Endothelial cell of hepatic sinusoid (primary cell): ENCODE results near the gene C19orf85.

Experiments
- in situ Hi-C: cut with HindIII; loops from 2 replicates; pipeline ENCODE4 v1.10.0; 2017; ENCODE audit warnings: low sequenced_read_pairs

The C19orf85 gene

DNA sequence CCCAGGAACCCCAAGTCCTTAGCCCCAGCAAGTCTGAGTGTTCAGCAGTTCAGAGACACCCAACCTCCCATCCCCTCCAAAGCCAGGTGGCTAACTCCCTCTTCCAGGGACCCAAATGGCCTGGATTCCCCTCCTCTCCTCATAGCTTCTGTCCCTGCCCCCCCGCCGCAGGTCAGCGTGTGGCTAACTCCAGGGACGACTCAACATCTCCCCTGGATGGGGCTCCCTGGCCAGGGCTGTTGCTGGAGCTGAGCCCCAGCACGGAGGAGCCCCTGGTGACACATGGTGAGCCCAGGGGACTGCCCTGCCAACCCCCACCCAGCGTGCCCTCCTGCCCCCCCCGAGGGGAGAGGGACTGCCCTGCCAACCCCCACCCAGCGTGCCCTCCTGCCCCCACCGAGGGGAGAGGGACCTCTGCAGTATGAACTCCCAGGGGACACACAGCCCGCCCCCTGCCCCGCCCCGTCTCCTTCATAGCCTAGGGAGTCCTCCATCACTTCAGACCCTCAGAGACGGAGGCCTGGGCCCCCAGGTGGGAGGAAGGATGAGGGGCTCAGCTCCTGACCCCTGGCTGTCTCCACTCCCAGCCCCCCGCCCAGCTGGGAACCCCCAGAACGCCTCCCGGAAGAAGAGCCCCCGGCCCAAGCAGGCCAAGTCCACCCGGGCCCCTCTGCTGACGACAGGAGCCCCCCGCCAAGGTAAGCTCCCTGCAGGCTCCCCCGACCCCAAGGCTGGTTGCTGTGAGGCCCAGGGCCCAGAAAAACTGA lies 25.3 kb upstream of the C19orf85 start:
- in situ Hi-C loops = no loop called here

DNA sequence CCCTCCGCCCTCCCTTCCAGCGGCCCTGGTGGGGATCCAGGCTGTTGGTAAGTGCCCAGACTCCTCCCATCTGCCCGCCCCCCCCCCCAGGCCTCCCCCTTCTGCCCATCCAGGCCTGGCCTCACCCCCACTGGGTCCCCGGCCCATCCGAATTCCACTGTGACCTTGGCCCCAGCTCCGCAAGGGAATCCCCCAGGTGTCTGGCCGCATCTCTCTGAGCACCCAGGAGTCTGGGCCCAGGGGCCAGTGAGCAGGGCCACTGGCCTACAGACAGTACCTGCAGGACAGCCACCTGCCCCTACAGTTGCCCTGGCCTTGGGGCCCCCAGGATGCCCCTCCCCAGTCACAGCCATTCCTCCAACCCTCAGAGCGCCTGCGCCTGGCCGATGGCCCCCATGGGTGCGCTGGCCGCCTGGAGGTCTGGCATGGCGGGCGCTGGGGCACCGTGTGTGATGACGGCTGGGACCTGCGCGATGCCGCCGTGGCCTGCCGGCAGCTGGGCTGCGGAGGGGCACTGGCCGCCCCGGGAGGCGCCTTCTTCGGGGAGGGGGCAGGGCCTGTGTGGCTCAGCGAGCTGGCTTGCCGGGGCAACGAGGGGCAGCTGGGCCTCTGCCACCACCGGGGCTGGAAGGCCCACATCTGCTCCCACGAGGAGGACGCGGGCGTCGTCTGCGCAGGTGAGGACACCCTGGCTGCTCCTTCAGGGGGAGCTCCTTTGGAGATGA lies 24.6 kb upstream of the C19orf85 start:
- in situ Hi-C loops = no loop called here

DNA sequence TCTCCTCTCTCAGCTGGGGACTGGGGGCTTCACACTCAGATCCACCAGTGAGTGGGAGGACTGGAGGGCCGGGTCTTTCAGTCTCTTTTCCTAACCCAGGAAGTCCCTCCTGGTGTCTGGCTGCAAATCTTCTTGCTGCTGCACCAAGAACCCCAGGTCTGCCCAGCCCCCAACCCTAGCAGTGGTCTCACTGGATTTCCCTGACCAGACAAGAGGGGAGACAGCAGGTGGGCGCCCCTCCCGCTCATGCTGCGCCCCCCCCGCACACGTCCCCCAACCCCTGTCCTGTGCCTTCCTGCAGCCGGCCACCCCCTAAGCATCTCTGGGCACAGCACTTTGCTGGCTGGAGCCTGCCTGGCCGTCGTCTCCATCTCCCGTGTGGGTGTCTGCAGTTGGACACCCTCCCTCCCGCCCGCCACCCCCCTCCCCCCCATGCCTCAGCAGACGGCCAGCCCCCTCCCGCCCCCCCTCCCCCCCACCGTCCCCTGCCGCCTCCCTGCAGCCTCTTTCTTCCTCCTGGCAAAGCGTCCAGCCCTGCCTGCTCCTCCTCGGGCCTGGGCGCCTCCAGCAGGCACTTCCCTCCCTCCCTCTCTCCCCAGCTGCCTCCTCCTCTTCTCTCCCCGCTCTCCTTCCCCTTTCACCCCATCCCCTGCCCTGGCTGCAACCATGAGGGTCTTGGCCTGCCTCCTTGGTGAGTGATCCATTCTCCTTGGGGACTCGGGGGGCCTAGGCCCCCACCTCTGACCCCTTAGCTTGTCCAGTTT lies 23.6 kb upstream of the C19orf85 start, which contains the start of gene SSC5D:
Gene SSC5D (plus strand): TSS at position 513 of the 764 bp plus-strand sequence. CDS start 154 bp downstream, at position 667.
- in situ Hi-C loops = no loop called here

DNA sequence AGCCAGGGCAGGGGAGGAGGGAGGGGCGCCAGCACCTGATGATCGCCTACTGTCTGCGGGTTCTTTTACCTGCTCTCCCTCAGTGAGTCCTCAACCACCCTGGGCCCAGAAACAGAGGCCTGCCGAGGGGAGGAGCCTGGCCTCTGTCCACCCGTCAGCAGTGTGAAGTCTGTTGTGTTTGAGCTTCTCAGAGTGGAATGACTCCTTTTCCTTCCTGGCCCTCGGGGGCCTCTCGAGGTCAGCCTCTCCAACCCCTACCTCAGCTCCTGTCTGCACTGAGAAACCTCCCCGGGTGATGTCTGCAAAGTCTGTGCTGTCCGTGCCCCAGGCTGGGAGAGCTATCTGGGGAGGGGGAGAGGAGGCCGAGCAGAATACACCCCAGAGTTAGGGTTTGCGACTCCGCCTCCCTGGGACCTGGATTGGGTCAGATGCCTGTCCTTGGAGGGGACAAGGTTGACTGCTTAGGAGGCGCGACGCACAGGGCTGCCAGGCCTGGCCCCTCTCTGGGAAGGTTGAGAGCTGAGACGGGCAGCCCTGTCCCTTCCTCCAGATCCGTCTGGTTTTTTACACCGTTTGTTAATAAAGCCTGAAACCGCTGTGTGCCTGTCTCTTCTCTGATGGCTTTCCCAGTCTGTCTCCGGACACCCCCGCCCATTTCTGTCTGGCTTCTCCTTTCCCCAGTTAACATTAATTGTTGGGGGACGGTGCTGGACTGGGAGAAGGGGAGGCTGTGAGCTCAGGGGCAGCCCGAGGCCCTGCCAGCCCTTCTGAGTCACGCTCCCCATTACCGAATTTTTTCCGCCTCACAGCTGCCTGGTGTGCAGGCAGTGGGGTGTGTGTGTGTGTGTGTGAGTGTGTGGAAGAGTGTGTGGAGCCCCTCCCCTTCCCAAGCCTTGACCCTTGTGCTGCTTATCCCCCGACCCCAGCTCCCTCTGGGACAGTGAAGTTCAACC lies 22.7 kb upstream of the C19orf85 start:
- in situ Hi-C loops = no loop called here

DNA sequence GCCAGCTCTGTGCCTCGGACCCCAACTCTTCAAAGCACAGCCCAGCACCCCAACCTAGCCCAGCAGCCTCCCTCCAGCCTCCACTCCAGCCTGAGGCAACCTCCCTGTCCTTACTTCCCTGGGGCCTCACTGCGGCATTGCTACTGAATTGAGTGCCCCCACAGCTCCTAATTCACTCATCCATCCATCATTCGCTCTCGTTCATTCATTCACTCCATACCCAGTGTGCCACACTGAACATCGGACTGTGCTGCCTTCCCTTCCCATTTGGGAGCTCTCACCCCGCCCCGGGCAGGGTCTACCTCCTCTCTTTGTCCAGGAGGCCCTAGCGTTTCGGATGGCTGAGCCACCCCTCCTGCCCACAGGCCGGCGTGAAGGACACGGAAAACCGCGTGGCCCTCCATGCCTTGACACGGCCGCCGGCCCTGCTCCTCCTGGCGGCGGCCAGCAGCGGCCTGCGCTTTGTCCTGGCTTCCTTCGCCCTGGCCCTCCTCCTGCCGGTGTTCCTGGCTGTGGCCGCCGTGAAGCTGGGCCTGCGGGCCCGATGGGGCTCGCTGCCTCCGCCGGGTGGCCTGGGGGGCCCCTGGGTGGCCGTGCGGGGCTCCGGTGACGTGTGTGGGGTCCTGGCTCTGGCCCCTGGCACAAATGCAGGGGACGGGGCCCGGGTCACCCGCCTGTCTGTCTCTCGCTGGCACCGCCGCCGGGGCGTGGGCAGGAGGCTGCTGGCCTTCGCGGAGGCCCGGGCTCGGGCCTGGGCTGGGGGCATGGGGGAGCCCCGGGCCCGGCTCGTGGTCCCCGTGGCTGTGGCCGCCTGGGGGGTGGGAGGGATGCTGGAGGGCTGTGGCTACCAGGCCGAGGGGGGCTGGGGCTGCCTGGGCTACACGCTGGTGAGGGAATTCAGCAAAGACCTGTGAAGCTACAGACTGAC lies 21.8 kb upstream of the C19orf85 start:
- in situ Hi-C loops = no loop called here

DNA sequence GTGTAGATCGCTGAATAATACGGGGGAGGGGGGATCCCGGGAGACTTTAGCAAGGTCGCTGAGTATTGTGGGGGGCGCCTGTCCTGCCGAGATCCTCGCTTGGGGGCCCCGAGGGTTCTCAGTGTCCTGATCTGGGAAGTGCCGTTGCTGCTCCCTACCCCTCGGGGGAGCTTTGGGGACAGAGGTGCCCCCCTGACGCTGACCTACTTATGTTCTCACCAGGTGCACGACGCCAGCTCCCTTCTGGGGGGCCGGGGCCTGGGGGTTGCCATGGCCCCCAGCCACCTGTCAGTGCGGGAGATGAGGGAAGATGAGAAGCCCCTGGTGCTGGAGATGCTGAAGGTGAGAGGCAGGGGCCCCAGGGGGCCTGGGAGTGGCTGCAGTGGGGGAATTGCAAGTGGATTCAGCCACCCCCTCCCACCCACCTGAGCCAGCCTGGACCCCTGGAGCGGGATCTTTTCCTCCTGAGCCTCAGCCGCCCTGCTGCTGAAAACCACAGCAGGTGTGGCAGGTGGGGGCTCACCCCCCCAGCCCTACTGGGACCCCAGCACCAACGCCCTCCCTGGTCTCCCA lies 21.0 kb upstream of the C19orf85 start:
- in situ Hi-C loops = no loop called here

DNA sequence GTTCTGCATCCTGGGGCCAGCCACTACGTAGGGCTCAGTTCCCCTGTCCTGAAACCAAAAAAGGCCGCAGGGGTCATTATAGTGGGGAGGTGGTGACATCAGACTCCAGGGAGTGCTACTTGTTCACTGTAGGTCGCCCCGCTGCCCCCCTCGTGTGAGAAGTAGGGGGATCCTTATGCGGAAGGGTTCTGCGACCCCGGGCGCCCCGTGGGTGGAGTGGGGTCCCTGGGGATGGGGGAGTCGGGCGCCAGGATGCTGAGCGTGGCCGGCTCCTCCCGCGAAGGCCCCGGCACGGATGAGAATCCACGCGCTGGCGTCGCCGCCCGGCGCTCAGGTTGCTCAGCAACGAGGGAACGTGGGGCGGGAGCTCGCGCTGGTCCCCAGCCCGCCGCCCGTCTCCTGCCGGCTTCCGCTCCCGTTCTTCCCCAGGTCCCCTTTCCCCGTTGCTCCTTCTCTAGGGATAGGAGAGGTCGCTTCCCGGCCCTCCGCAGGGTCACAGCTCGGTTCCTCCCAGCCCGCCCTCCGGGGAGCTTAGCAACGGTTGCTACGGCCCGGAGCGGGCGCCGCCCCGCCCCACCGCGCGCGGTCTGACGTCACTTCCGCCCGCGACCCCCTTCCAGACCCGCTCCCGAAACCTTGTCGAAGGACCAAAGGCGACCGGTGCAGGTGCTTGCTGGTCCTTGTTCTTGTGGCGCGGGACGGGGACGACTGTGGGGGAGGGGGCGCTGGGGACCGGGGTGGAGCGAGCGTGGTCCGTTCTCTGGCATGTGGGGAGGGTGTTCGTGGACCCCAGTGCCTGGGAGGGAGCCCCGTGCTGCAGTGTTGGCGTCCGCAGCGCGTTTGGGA lies 20.3 kb upstream of the C19orf85 start, which contains the start of gene NAT14:
Gene NAT14 (plus strand): TSS at position 596 of the 846 bp plus-strand sequence. CDS start 521 bp downstream, outside the sequence.
- in situ Hi-C loops = no loop called here

DNA sequence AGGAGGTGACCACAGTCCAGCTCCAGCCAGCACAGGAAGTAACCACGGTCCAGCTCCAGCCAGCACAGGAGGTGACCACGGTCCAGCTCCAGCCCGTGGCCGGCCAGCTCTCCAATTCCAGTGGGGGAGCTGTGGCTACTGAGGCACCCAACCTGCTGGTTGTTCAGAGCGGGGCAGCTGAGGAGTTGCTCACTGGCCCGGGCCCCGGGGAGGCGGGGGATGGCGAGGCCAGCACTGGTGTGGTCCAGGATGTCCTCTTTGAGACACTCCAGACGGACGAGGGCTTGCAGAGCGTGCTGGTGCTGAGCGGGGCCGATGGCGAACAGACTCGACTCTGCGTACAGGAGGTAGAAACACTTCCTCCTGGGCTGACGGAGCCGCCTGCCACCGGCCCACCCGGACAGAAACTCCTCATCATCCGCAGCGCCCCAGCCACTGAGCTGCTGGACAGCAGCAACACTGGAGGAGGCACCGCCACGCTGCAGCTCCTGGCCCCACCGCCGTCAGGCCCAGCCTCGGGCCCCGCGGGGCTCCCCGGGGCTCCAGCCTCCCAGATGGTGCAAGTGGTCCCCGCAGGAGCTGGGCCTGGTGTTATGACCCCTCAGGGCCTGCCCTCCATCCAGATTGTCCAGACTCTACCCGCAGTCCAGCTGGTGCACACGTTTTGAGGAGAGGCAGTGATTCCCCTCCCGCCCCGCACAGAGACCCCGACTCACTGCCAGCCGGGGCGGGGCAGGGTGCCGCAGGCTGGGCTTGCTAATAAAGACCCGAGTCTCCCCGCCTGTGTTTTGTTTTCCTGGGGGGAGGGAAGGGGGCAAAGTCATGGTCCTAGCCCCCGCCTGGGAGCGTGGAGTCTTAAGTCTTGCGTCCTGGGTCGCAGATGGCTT lies 19.4 kb upstream of the C19orf85 start:
- in situ Hi-C loops = no loop called here

DNA sequence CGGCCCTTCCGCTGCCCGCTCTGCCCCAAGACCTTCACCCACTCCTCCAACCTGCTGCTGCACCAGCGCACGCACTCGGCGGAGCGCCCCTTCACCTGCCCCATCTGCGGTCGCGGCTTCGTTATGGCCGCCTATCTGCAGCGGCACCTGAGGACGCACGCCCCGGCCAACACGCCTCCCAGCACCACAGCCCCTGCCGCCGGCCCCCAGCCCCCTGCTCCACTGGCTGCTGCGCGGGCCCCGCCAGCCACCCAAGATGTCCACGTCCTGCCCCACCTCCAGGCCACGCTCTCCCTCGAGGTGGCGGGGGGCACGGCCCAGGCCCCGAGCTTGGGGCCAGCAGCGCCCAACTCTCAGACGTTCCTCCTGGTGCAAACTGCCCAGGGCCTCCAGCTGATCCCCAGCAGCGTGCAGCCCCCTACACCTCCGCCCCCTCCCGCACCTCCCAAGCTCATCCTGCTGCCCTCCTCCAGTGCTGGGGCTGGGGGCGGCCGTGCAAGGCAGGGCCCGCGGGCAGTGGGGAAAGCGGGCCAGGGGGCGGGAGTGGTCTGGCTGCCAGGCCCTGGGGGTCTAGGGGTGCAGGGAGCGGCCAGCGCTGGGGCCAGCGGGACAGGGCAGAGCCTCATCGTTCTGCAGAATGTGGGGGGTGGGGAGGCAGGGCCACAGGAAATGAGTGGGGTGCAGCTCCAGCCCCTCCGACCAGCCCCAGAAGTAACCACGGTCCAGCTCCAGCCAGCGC lies 18.6 kb upstream of the C19orf85 start:
- in situ Hi-C loops = no loop called here

DNA sequence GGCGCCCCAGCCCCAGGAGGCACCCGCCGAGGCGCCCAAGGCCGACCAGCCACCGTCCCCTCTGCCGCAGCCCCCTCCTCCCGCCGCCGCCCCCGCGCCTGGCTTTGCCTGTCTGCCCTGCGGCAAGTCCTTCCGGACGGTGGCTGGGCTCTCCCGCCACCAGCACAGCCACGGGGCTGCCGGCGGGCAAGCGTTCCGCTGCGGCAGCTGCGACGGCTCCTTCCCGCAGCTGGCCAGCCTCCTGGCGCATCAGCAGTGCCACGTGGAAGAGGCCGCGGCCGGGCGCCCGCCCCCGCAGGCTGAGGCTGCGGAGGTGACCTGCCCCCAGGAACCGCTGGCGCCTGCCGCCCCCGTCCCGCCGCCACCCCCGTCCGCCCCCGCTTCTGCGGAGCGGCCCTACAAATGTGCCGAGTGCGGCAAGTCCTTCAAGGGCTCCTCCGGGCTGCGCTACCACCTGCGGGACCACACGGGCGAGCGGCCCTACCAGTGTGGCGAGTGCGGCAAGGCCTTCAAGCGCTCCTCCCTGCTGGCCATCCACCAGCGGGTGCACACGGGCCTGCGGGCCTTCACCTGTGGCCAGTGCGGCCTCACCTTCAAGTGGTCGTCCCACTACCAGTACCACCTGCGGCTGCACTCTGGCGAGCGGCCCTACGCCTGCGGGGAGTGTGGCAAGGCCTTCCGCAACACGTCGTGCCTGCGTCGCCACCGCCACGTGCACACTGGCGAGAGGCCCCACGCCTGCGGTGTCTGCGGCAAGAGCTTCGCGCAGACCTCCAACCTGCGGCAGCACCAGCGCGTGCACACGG lies 17.8 kb upstream of the C19orf85 start:
- in situ Hi-C loops = no loop called here

DNA sequence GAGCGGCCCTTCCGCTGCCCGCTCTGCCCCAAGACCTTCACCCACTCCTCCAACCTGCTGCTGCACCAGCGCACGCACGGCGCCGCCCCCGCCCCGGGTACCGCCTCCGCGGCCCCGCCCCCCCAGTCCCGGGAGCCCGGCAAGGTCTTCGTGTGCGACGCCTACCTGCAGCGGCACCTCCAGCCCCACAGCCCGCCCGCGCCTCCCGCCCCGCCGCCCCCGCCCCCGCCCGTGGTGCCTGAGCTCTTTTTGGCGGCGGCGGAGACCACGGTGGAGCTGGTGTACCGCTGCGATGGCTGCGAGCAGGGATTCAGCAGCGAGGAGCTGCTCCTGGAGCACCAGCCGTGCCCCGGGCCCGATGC lies 17.2 kb upstream of the C19orf85 start:
- in situ Hi-C loops = no loop called here

DNA sequence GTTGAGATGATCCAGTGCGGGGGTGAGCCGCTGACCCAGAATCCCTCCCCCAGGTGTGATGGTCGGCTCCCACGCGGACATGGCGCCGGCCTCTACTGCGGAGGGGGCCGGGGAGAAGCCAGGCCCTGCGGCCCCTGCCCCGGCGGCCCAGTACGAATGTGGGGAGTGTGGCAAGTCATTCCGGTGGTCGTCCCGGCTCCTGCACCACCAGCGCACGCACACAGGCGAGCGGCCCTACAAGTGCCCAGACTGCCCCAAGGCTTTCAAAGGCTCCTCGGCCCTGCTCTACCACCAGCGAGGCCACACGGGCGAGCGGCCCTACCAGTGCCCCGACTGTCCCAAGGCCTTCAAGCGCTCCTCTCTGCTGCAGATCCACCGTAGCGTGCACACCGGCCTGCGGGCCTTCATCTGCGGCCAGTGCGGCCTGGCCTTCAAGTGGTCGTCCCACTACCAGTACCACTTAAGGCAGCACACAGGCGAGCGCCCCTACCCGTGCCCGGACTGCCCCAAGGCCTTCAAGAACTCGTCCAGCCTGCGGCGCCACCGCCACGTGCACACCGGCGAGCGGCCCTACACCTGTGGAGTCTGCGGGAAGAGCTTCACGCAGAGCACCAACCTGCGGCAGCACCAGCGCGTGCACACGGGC lies 16.7 kb upstream of the C19orf85 start:
- in situ Hi-C loops = no loop called here

DNA sequence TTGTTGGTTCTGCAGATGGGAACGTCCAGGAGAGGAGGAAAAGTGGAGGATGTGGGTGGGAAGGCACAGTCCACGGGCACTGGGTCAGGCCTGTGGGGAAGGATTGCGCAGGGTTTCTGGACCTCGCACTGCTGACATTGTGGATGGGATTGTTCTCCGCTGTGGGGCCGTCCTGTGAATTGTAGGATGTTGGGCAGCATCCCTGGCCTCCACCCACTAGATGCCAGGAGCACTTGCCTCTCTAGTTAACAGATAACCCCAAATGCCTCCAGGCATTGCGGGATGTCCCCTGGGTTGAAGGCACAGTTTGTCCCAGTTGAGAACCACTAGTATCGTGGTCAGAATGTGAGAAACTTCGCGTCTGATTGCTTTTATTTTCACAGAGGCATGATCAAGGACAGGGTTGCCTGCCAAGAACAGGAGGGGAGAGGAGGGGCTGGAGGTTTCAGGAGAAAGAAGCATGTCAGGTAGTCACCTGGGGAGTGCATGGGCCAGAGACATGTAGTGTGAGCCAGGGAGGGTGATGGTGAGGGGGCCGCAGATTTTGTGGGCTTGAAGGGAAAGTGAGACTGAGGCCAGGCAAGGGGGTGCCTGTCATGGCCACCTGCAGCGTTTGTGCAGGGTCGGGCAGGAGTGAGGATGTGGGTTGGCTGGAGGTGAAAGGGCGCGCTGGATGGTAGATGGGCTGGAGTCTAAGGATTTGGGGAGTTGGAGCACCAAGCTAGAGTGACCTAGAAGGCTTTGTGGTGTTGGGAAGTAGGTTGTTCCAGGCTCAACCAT lies 15.1 kb upstream of the C19orf85 start:
- in situ Hi-C loops = loop anchor here (10.0 kb wide), 2 partner anchors 125 to 305 kb away; partner anchors contain the start of gene COX6B2

DNA sequence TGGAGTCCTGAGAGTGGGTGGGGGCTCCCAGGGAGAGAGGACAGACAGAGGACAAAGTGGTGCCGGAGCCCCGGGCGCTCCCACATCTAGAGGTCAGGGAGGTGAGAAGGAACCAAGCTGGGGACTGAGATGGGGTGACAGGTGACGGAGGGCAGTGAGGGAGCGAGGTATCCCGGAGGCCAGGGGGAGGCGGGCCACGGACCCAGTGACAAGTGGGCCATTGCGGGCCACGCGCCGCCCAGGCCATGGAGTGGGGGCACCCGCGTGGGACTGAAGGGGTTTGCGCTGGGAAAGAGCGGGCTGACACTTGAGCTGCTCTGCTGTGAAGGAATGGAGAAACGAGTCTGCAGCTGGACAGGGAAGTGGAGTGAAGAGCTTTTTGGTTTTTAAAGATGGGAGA lies 14.5 kb upstream of the C19orf85 start:
- in situ Hi-C loops = loop anchor here (10.0 kb wide), 2 partner anchors 124 to 304 kb away; partner anchors contain the start of gene COX6B2
